Neural progenitor cell (in vitro differentiated cells): ENCODE results near the gene RBM14. TPM values are rescaled to one million over a fixed set of nuclear protein-coding genes. Genes with fewer than 3 reads are reported as not detected.

ENCODE experiments used
- DNase-seq: peaks from one replicate; pipeline ENCODE4 v3.0.0-alpha.2; 2016; ENCODE audit warnings: low spot score
- H2AFZ ChIP-seq: fragments of 200-600 bp; sonication (generic); replicated peaks from 2 replicates; pipeline ENCODE4 v1.6.1; 2016; ENCODE audit warnings: antibody characterized with exemption
- H3F3A ChIP-seq: fragments of 200-600 bp; sonication (generic); 2 replicates; pipeline ENCODE4 v1.6.1; 2016; ENCODE audit warnings: antibody characterized with exemption, low read depth
- H3K27ac ChIP-seq: fragments of 200-600 bp; sonication (generic); 2 replicates; pipeline ENCODE4 v1.5.1; 2016; ENCODE audit warnings: mild to moderate bottlenecking
- H3K27me3 ChIP-seq: fragments of 200-600 bp; sonication (generic); 2 replicates; pipeline ENCODE4 v1.6.1; 2016; ENCODE audit warnings: mild to moderate bottlenecking, moderate library complexity
- H3K36me3 ChIP-seq: fragments of 200-600 bp; sonication (generic); 2 replicates; pipeline ENCODE4 v1.5.1; 2016
- H3K4me1 ChIP-seq: fragments of 200-600 bp; sonication (generic); 2 replicates; pipeline ENCODE4 v1.6.1; 2016; ENCODE audit warnings: mixed run types
- H3K4me2 ChIP-seq: fragments of 200-600 bp; sonication (generic); 2 replicates; pipeline ENCODE4 v1.6.1; 2016
- H3K4me3 ChIP-seq: fragments of 200-600 bp; sonication (generic); 2 replicates; pipeline ENCODE4 v1.5.1; 2016
- H3K79me2 ChIP-seq: fragments of 200-600 bp; sonication (generic); 2 replicates; pipeline ENCODE4 v1.6.1; 2016; ENCODE audit warnings: low read depth
- H3K9ac ChIP-seq: fragments of 200-600 bp; sonication (generic); 2 replicates; pipeline ENCODE4 v1.6.1; 2016
- H3K9me3 ChIP-seq: fragments of 200-600 bp; sonication (generic); 2 replicates; pipeline ENCODE4 v1.5.1; 2016; ENCODE audit warnings: low read depth
- H4K20me1 ChIP-seq: fragments of 200-600 bp; sonication (generic); 2 replicates; pipeline ENCODE4 v1.6.1; 2016; ENCODE audit warnings: low read depth
- H3K27ac Mint-ChIP-seq: 3 replicates; pipeline ENCODE4 v1.8.0; 2021; ENCODE audit warnings: mixed read lengths
- H3K27me3 Mint-ChIP-seq: 2 replicates; pipeline ENCODE4 v1.8.0; 2022; ENCODE audit warnings: low read depth, mild to moderate bottlenecking, inconsistent platforms, moderate library complexity, mixed read lengths; ENCODE audit not compliant: insufficient read depth
- H3K36me3 Mint-ChIP-seq: 3 replicates; pipeline ENCODE4 v1.8.0; 2021; ENCODE audit warnings: mixed read lengths
- H3K4me1 Mint-ChIP-seq: 3 replicates; pipeline ENCODE4 v1.8.0; 2021; ENCODE audit warnings: mixed read lengths
- H3K4me3 Mint-ChIP-seq: 3 replicates; pipeline ENCODE4 v1.8.0; 2021; ENCODE audit warnings: mild to moderate bottlenecking, moderate library complexity, mixed read lengths
- H3K9me3 Mint-ChIP-seq: 3 replicates; pipeline ENCODE4 v1.8.0; 2020; ENCODE audit warnings: mixed read lengths
- CTCF ChIP-seq: fragments of 200-600 bp; sonication (generic); IDR thresholded peaks from 2 replicates; pipeline ENCODE4 v1.5.1; 2017; ENCODE audit warnings: antibody characterized with exemption, mild to moderate bottlenecking
- EZH2 ChIP-seq: fragments of 200-600 bp; sonication (generic); IDR thresholded peaks from 2 replicates; pipeline ENCODE4 v1.6.1; 2017; ENCODE audit warnings: antibody characterized with exemption, mild to moderate bottlenecking, moderate library complexity
- EZH2phosphoT487 ChIP-seq: fragments of 200-600 bp; sonication (generic); IDR thresholded peaks from 2 replicates; pipeline ENCODE4 v1.6.1; 2017; ENCODE audit warnings: antibody characterized with exemption
- total RNA-seq: library from RNA; depleted of rRNA; stranded (reverse); fragments of >200 nt; gene quantifications from 2 replicates; pipeline ENCODE4 v1.2.3, GENCODE V29; 2015; ENCODE audit warnings: low replicate concordance

The RBM14 gene
- total RNA-seq, 1 donor from 2014 or later, result 38.2 TPM

- no peak overlapping the region for H3K9ac ChIP-seq
- peaks cover 100% of the 10 kb centered on the region for H3K79me2 ChIP-seq
- no peaks in the 10 kb centered on the region for H3K4me1 ChIP-seq
- no peaks in the 10 kb centered on the region for H3K4me1 Mint-ChIP-seq
- no peak overlapping the region for H3K4me3 Mint-ChIP-seq
- H3K27ac Mint-ChIP-seq, result no peak overlapping the region
- H2AFZ ChIP-seq, result no peak overlapping the region
- H3K27me3 ChIP-seq, result no peaks in the 10 kb centered on the region
- H3K4me2 ChIP-seq, result no peak overlapping the region
- H3K27me3 Mint-ChIP-seq, result peaks cover 4% of the 10 kb centered on the region
- no peaks in the 10 kb centered on the region for H3K9me3 Mint-ChIP-seq
- H4K20me1 ChIP-seq, result peaks cover 62% of the 10 kb centered on the region
- no peak for TF ChIP-seq EZH2
- TF ChIP-seq EZH2phosphoT487, result no peak
- TF ChIP-seq CTCF, result no peak
- H3K4me3 ChIP-seq, result no peak overlapping the region
- H3K9me3 ChIP-seq, result no peaks in the 10 kb centered on the region
- H3K36me3 Mint-ChIP-seq, result peaks cover 41% of the 10 kb centered on the region
- DNase-seq, result no peak
- H3K36me3 ChIP-seq, result peaks cover 24% of the 10 kb centered on the region
- H3K27ac ChIP-seq, result no peak overlapping the region
- H3F3A ChIP-seq, result peaks cover 44% of the 10 kb centered on the region
Observed at GRCh38 chr11:66629356-66629755, 12.9 kb downstream of the RBM14 start.

GRCh38 chr11:66631883-66632282, 15.5 kb downstream of the RBM14 start:
- Mint-ChIP-seq H3K9me3 (no peaks in the 10 kb centered on the region), H3K27me3 (peaks cover 5% of the 10 kb centered on the region), H3K4me1 (peaks cover 8% of the 10 kb centered on the region), H3K4me3 (no peak overlapping the region), H3K36me3 (peaks cover 40% of the 10 kb centered on the region), H3K27ac (no peak overlapping the region)
- H3K27ac ChIP-seq, result no peak overlapping the region
- no peak overlapping the region for H2AFZ ChIP-seq
- no peaks in the 10 kb centered on the region for H3K4me1 ChIP-seq
- H3K27me3 ChIP-seq, result no peaks in the 10 kb centered on the region
- H3K9me3 ChIP-seq, result no peaks in the 10 kb centered on the region
- H3K4me2 ChIP-seq, result no peak overlapping the region
- H3K4me3 ChIP-seq, result no peak overlapping the region
- H3K9ac ChIP-seq, result no peak overlapping the region
- no peak for DNase-seq
- no peak for TF ChIP-seq CTCF
- TF ChIP-seq EZH2phosphoT487, result no peak
- no peak for TF ChIP-seq EZH2
- peaks cover 100% of the 10 kb centered on the region for H3K79me2 ChIP-seq
- peaks cover 36% of the 10 kb centered on the region for H4K20me1 ChIP-seq
- peaks cover 65% of the 10 kb centered on the region for H3F3A ChIP-seq
- H3K36me3 ChIP-seq, result peaks cover 19% of the 10 kb centered on the region

- H3K4me2 ChIP-seq, result no peak overlapping the region
- no peak overlapping the region for H3K4me3 ChIP-seq
- H3K9me3 ChIP-seq, result no peaks in the 10 kb centered on the region
- TF ChIP-seq CTCF (no peak), EZH2phosphoT487 (no peak), EZH2 (no peak)
- DNase-seq, result no peak
- H3K27ac Mint-ChIP-seq, result no peak overlapping the region
- H3K27ac ChIP-seq, result no peak overlapping the region
- peaks cover 19% of the 10 kb centered on the region for H3K4me1 Mint-ChIP-seq
- peaks cover 8% of the 10 kb centered on the region for H3K4me1 ChIP-seq
- no peaks in the 10 kb centered on the region for H3K9me3 Mint-ChIP-seq
- no peak overlapping the region for H2AFZ ChIP-seq
- peaks cover 69% of the 10 kb centered on the region for H3F3A ChIP-seq
- H3K27me3 Mint-ChIP-seq, result peaks cover 5% of the 10 kb centered on the region
- H3K36me3 ChIP-seq, result peaks cover 15% of the 10 kb centered on the region
- no peak overlapping the region for H3K4me3 Mint-ChIP-seq
- H3K9ac ChIP-seq, result no peak overlapping the region
- H3K79me2 ChIP-seq, result peaks cover 100% of the 10 kb centered on the region
- H3K36me3 Mint-ChIP-seq, result peaks cover 39% of the 10 kb centered on the region
- H3K27me3 ChIP-seq, result no peaks in the 10 kb centered on the region
- H4K20me1 ChIP-seq, result peaks cover 26% of the 10 kb centered on the region
Observed at GRCh38 chr11:66632952-66633351, 16.5 kb downstream of the RBM14 start.
